NOMO-1 treated with dmso at 0.1 percent for 144 hours (cell line): ENCODE results near the gene COL5A1.
"Not testable (repeated sequence)": the region's sequence is repeated elsewhere in the genome, so short reads cannot be mapped to it uniquely, and the experiment has no call there.

ENCODE experiments used
- DNase-seq: peaks from one replicate; lab custom pipeline; 2025; ENCODE audit not compliant: unreplicated experiment; lab: John Stamatoyannopoulos, UW

COL5A1 gene

GRCh38 chr9:134638502-134639090 lies 3.0 kb upstream of the COL5A1 start:
- DNase-seq: no peak

- DNase-seq: no peak
Measured at GRCh38 chr9:134639994-134640393, 1.6 kb upstream of the COL5A1 start.

- no peak for DNase-seq
Measured at GRCh38 chr9:134640506-134641172, 964 bp upstream of the COL5A1 start.

- DNase-seq: no peak
Measured at GRCh38 chr9:134641990-134642384, 384 bp downstream of the COL5A1 start.

GRCh38 chr9:134642385-134643181 lies 980 bp downstream of the COL5A1 start:
- DNase-seq: no peak

- no peak for DNase-seq
Measured at GRCh38 chr9:134643222-134643671, 1.6 kb downstream of the COL5A1 start.

GRCh38 chr9:134644401-134644724 lies 2.8 kb downstream of the COL5A1 start:
- not testable (repeated sequence) for DNase-seq

- no peak for DNase-seq
Measured at GRCh38 chr9:134644725-134645606, 3.4 kb downstream of the COL5A1 start.

- no peak for DNase-seq
Measured at GRCh38 chr9:134645607-134646365, 4.2 kb downstream of the COL5A1 start.

GRCh38 chr9:134647359-134648080 lies 5.9 kb downstream of the COL5A1 start:
- no peak for DNase-seq

GRCh38 chr9:134648701-134649530 lies 7.3 kb downstream of the COL5A1 start:
- DNase-seq: no peak

GRCh38 chr9:134650431-134651190 lies 9.0 kb downstream of the COL5A1 start:
- DNase-seq: no peak

- DNase-seq: no peak
Measured at GRCh38 chr9:134651226-134651905, 9.8 kb downstream of the COL5A1 start.

- DNase-seq: no peak
Measured at GRCh38 chr9:134652291-134653225, 11.0 kb downstream of the COL5A1 start.

- DNase-seq: no peak
Measured at GRCh38 chr9:134653259-134654009, 11.8 kb downstream of the COL5A1 start.

- no peak for DNase-seq
Measured at GRCh38 chr9:134655101-134655500, 13.5 kb downstream of the COL5A1 start.
